ENCODE measurements around the gene MFSD12. TPM values are rescaled to one million over a fixed set of nuclear protein-coding genes. Genes with fewer than 3 reads are reported as not detected.
"Not testable (repeated sequence)": the region's sequence is repeated elsewhere in the genome, so short reads cannot be mapped to it uniquely, and the experiment has no call there.

Gene MFSD12
- total RNA-seq, 2 experiments from 2014 or later, result 84.5 to 90.8 TPM

- DNase-seq (no peak), ATAC-seq (ENCODE audit: low read depth) (no peak)
- H3K9me3 Mint-ChIP-seq, result peaks cover 2% of the 10 kb centered on the region
- POLR2A ChIA-PET, result no interaction called here
- H3K4me1 Mint-ChIP-seq, result no peaks in the 10 kb centered on the region
- no peaks in the 10 kb centered on the region for H3K36me3 Mint-ChIP-seq
- H3K27me3 Mint-ChIP-seq, result no peaks in the 10 kb centered on the region
- H3K4me3 Mint-ChIP-seq, result no peak overlapping the region
- no peak overlapping the region for H3K27ac Mint-ChIP-seq
Measured at GRCh38 chr19:3591876-3592613, 34.7 kb upstream of the MFSD12 start.

DNA sequence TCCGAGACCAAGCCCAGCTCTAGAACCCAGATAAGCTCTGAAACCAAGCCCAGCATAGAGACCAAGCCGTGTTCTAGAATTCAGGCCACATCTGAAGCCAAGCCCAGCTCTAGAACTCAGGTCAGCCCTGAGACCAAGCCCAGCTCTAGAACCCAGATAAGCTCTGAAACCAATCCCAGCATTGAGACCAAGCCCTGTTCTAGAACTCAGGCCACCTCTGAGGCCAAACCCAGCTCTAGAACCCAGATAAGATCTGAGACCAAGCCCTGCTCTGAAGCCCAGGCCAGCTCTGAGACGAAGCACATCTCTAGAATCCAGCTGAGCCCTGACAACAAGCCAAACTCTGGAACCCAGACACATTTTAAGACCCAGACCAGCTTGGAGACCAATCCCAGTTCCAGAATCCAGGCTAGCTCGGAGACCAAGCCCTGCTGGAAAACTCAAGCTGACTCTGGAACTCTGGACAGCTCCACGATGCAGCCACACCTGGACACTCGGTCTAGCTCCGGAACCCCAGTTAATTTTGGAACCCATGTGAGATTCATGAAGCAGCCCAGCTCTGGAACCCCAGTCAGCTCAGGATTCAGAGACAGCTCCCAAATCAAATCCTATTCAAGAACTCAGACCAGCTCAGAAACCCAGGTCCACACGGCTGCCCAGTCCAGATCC, 33.7 kb upstream of the MFSD12 start:
- no peaks in the 10 kb centered on the region for H3K4me1 Mint-ChIP-seq
- no peak overlapping the region for H3K27ac Mint-ChIP-seq
- POLR2A ChIA-PET, result interaction anchor here (0.9 kb wide), 1 partner anchor 17 kb away, joined by 3 read pairs; no protein-coding TSS in a partner anchor
- no peak for ATAC-seq (ENCODE audit: low read depth)
- no peak overlapping the region for H3K4me3 Mint-ChIP-seq
- no peaks in the 10 kb centered on the region for H3K27me3 Mint-ChIP-seq
- peaks cover 2% of the 10 kb centered on the region for H3K9me3 Mint-ChIP-seq
- no peak for DNase-seq
- no peaks in the 10 kb centered on the region for H3K36me3 Mint-ChIP-seq

DNA sequence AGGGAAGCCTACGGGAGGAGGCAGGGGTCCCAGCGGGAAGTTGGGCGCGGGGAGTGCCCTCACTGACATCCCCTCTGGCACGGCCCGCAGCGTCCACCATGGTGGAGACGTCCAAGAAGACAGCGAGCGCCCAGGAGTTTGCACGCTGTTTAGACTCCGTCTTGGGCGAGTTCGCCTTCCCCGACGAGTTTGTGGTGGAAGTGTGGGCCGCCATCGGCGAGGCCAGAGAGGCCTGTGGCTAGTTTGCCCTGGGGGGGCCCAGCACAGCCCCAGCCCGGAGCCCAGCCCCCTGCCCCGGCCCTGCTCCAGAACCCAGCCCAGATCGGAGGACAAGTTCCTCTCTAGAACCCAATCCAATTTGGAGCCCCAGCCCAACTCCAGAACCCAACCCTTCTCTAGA, 32.6 kb upstream of the MFSD12 start:
- H3K36me3 Mint-ChIP-seq, result no peaks in the 10 kb centered on the region
- H3K27ac Mint-ChIP-seq, result no peak overlapping the region
- POLR2A ChIA-PET, result no interaction called here
- no peak overlapping the region for H3K4me3 Mint-ChIP-seq
- no peaks in the 10 kb centered on the region for H3K4me1 Mint-ChIP-seq
- DNase-seq (no peak), ATAC-seq (ENCODE audit: low read depth) (no peak)
- no peaks in the 10 kb centered on the region for H3K27me3 Mint-ChIP-seq
- H3K9me3 Mint-ChIP-seq, result peaks cover 2% of the 10 kb centered on the region

GRCh38 chr19:3589439-3589838, 32.1 kb upstream of the MFSD12 start:
- POLR2A ChIA-PET, result no interaction called here
- DNase-seq, result no peak
- H3K9me3 Mint-ChIP-seq, result peaks cover 2% of the 10 kb centered on the region
- no peak overlapping the region for H3K4me3 Mint-ChIP-seq
- H3K36me3 Mint-ChIP-seq, result no peaks in the 10 kb centered on the region
- no peaks in the 10 kb centered on the region for H3K27me3 Mint-ChIP-seq
- no peak for ATAC-seq (ENCODE audit: low read depth)
- H3K27ac Mint-ChIP-seq, result no peak overlapping the region
- H3K4me1 Mint-ChIP-seq, result no peaks in the 10 kb centered on the region

DNA sequence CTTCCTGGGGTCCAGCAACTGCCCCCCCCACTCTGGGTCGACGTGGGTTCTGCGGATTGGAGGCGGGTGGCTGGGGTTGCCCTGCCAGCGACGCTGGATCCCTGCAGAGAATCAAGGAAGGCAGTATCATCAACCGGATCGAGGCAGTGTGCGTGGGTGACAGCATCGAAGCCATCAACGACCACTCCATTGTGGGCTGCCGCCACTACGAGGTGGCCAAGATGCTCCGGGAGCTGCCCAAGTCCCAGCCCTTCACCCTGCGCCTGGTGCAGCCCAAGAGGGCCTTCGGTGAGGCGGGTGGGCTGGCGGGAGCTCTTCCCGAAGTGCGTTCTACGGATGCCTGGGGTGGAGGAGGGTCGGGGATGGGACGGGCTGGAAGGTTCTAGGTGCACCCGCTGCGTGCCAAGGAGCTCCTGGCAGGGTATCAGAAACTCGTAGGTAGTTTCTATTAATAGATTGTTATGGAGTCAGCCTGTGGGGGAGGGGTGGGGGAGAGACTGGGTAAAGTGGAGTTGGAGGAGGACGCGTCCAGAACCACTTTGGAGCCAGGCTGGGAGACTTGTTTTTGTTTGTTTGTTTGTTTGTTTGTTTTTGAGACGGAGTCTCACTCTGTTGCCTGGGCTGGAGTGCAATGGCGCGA, 29.4 kb upstream of the MFSD12 start:
- Mint-ChIP-seq H3K9me3 (peaks cover 2% of the 10 kb centered on the region), H3K27ac (no peak overlapping the region), H3K27me3 (peaks cover 3% of the 10 kb centered on the region), H3K4me3 (no peak overlapping the region), H3K36me3 (no peaks in the 10 kb centered on the region), H3K4me1 (no peaks in the 10 kb centered on the region)
- ATAC-seq (ENCODE audit: low read depth) (no peak), DNase-seq (no peak)
- POLR2A ChIA-PET, result no interaction called here

GRCh38 chr19:3586127-3586626, 28.8 kb upstream of the MFSD12 start:
- no peak for ATAC-seq (ENCODE audit: low read depth)
- peak overlapping the region; percentile 30 for H3K4me3 Mint-ChIP-seq
- no peak overlapping the region for H3K27ac Mint-ChIP-seq
- H3K27me3 Mint-ChIP-seq, result peaks cover 3% of the 10 kb centered on the region
- H3K4me1 Mint-ChIP-seq, result no peaks in the 10 kb centered on the region
- POLR2A ChIA-PET, result no interaction called here
- DNase-seq, result peak; percentile 65
- H3K36me3 Mint-ChIP-seq, result no peaks in the 10 kb centered on the region
- H3K9me3 Mint-ChIP-seq, result peaks cover 2% of the 10 kb centered on the region

DNA sequence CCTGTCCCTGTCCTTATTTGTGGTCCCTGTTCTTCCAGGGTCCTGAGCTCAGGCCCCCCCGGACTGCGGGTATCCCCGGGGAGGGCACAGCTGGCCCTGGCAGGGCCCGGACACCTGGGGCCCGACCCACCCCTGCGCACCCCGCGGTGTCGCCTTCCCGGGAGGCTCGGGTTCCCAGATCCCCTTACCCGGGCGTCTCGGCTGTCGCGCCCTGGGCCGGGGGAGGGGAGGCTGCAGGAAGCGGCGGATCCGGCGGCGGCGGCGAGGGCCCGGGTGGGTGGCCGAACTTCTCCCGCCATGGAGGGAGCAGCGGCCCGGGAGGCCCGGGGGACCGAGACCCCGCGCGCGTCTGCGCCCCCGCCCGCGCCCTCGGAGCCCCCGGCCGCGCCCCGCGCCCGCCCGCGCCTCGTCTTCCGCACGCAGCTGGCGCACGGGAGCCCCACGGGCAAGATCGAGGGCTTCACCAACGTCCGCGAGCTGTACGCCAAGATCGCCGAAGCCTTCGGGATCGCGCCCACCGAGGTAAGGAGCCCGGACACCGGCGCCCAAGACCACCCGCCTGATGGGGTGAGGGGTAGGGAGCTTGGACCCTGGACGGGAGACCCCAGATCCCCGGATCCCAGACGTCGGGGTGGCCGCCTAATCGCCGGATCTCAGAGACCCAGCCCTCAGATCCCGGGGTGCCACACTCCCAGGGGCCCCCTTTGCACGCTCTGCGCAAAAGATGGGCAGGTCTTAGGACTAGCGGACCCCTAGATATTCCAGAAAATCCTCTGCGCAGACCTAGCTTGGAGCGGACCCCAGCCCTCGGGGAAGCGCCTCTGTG, 28.1 kb upstream of the MFSD12 start, which contains the start of gene GIPC3:
GIPC3 (plus strand) TSS at position 178 of the 826 bp plus-strand sequence; CDS start at position 298, 120 bp downstream.
- H3K4me3 Mint-ChIP-seq, result peak within 1 kb of the TSS; percentile 30
- H3K4me1 Mint-ChIP-seq, result no peaks in the 10 kb centered on the region
- ATAC-seq (ENCODE audit: low read depth) (peak; percentile 39), DNase-seq (peak; percentile 55)
- H3K27ac Mint-ChIP-seq, result no peak within 1 kb of the TSS
- H3K9me3 Mint-ChIP-seq, result no peaks in the 10 kb centered on the region
- POLR2A ChIA-PET, result interaction anchor here (0.6 kb wide), 1 partner anchor 136 kb away, joined by 3 read pairs; no protein-coding TSS in a partner anchor
- peaks cover 3% of the 10 kb centered on the region for H3K27me3 Mint-ChIP-seq
- H3K36me3 Mint-ChIP-seq, result no peaks in the 10 kb centered on the region

DNA sequence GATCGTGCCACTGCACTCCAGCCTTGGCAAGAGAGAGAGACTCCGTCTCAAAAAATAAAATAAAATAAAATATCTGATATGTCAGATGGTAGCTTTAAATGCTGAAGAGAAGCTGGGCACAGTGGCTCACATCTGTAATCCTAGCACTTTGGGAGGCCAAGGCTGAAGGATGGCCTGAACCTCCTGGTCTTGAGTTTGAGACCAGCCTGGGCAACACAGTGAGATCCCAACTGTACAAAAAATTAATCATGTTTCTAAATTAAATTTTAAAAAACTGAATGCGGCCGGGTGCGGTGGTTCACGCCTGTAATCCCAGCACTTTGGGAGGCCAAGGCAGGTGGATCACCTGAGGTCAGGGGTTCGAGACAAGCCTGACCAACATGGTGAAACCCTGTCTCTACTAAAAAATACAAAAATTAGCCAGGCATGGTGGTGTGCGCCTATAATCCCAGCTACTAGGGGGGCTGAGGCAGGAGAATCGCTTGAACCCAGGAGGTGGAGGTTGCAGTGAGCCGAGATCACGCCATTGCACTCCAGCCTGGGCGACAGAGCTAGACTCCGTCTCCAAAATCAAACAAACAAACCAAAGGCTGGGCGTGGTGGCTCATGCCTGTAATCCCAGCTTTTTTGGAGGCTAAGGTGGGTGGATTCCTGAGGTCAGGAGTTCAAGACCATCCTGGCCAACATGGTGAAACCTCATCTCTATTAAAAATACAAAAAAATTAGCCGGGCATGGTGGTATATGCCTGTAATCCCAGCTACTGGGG, 26.8 kb upstream of the MFSD12 start:
- H3K27ac Mint-ChIP-seq; H3K4me3 Mint-ChIP-seq; ATAC-seq (ENCODE audit: low read depth); H3K4me1 Mint-ChIP-seq; DNase-seq; POLR2A ChIA-PET; H3K36me3 Mint-ChIP-seq; H3K27me3 Mint-ChIP-seq; H3K9me3 Mint-ChIP-seq: not testable (repeated sequence)

DNA sequence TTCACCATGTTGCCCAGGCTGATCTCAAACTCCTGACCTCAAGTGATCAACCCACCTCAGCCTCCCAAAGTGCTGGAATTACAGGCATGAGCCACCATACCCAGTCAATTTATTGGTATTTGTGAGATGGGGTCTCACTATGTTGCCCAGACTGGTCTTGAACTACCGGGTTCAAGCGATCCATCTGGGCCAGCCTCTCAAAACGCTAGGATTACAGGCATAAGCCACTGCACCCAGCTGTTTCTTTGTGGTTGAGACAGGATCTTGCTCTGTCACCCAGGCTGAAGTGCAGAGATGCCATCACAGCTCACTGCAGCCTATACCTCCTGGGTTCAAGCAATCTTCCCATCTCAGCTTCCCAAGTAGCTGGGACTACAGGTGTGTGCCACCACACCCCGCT, 24.4 kb upstream of the MFSD12 start:
- not testable (repeated sequence) for H3K27me3 Mint-ChIP-seq; ATAC-seq (ENCODE audit: low read depth); H3K36me3 Mint-ChIP-seq; H3K27ac Mint-ChIP-seq; H3K4me1 Mint-ChIP-seq; DNase-seq; H3K4me3 Mint-ChIP-seq; H3K9me3 Mint-ChIP-seq
- POLR2A ChIA-PET, result interaction anchor here (1.2 kb wide), 1 partner anchor 25 kb away, joined by 3 read pairs; no protein-coding TSS in a partner anchor

DNA sequence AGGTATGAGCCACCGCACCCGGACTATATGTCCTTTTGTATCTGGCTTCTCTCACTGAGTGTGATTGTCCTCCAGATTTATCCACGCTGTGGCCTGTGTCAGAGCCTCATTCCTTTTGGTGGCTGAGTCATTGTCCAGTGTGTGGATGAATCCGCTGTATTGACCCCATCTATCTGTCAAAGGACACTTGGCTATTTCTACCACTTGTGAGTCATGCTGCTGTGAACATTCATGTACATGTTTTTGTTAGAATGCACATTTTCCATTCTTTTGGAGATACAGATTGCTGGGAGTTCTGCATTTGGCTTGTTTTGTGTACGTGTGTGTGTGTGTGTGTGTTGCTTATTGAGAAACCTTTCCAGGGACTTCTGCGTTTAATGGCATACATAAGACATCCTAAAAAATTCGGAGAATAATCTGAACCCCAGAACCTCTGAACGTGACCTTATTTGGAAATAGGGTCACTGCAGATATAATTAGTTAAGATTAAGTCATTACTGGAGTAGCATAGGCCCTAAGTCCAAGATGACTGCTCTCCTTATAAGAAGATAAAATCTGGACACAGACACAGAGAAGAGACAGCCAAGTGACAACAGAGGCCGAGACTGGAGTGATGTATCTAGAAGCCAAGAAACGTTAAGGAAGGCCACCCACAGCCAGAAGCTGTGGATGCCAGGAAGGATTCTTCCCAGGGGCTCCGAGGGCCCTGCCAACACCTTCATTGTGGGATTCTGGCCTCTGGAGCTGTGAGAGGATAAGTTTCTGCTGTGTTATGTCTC, 23.0 kb upstream of the MFSD12 start:
- DNase-seq, result no peak
- Mint-ChIP-seq H3K36me3 (no peaks in the 10 kb centered on the region), H3K27ac (no peak overlapping the region), H3K27me3 (peaks cover 3% of the 10 kb centered on the region), H3K4me1 (peaks cover 1% of the 10 kb centered on the region), H3K9me3 (no peaks in the 10 kb centered on the region), H3K4me3 (no peak overlapping the region)
- ATAC-seq (ENCODE audit: low read depth), result no peak
- POLR2A ChIA-PET, result interaction anchor here (0.7 kb wide), 1 partner anchor 80 kb away, joined by 3 read pairs; no protein-coding TSS in a partner anchor

DNA sequence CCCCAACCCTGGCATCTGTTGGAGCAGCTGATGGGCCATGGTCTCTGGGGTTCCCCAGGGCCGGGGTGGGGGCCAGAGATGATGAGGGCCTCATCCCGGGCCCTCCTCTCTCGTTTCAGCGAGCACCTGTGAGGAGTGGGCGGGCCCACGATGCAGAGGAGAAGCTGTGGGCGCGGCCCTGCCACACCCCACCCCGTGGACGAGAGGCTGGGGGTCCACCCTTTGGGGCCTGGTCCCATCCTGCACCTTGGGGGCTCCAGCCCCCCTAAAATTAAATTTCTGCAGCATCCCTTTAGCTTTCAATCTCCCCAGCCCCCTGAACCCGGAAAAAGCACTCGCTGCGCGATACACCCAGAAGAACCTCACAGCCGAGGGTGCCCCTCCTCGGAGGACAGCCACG, 21.0 kb upstream of the MFSD12 start:
- H3K27ac Mint-ChIP-seq, result no peak overlapping the region
- H3K9me3 Mint-ChIP-seq, result no peaks in the 10 kb centered on the region
- H3K36me3 Mint-ChIP-seq, result peaks cover 2% of the 10 kb centered on the region
- no peak overlapping the region for H3K4me3 Mint-ChIP-seq
- DNase-seq (no peak), ATAC-seq (ENCODE audit: low read depth) (no peak)
- POLR2A ChIA-PET, result no interaction called here
- peaks cover 4% of the 10 kb centered on the region for H3K4me1 Mint-ChIP-seq
- H3K27me3 Mint-ChIP-seq, result peaks cover 1% of the 10 kb centered on the region

Data from activated naive CD8-positive, alpha-beta T cell treated with anti-CD3 and anti-CD28 coated beads, Interleukin-2, amount 10 ng/mL, durations not matched to agents 7 days and 5 days (primary cell).